CD4-positive, alpha-beta T cell (primary cell): ENCODE measurements around the gene ADAMTSL1. TPM values are rescaled to one million over a fixed set of nuclear protein-coding genes. Genes with fewer than 3 reads are reported as not detected.

Experiments
- ATAC-seq: fragments of 200-7000 bp; cut with Tn5 transposase; one replicate; pipeline ENCODE4 v1.10.0; 2022; ENCODE audit warnings: mild to moderate bottlenecking; ENCODE audit not compliant: poor library complexity
- CTCF ChIA-PET: fragments of 350-600 bp; sonication (Branson Sonifier 250); formaldehyde crosslinking; loops from one replicate; lab custom pipeline; 2021; ENCODE audit warnings: antibody characterized with exemption, inconsistent platforms; lab: Charles Lee
- POLR2A ChIA-PET: fragments of 350-600 bp; sonication (Branson Sonifier 250); formaldehyde crosslinking; loops from one replicate; lab custom pipeline; 2021; ENCODE audit warnings: antibody characterized with exemption, inconsistent platforms; lab: Charles Lee
- DNase-seq, 14 experiments: peaks; one replicate each; pipeline ENCODE4 v3.0.0-alpha.2; 2013 to 2020; ENCODE audit warnings: mixed read lengths in 2 of 14
- H3K27ac ChIP-seq, 2 donors: one replicate each; pipeline versions ENCODE4 v1.5.1 to v1.7.0; 2013; ENCODE audit warnings: low read length in 2 of 2, low read depth in 1 of 2, mild to moderate bottlenecking in 1 of 2
- H3K27me3 ChIP-seq, 2 experiments: 1 replicate in 1 of 2; 2 replicates in 1 of 2; pipeline versions ENCODE4 v1.6.1 to v1.7.0; 2013; ENCODE audit warnings: low read length in 2 of 2, control low read depth in 1 of 2, mild to moderate bottlenecking in 1 of 2, moderate library complexity in 1 of 2; ENCODE audit not compliant: insufficient read depth in 2 of 2, control insufficient read depth in 1 of 2
- H3K36me3 ChIP-seq: one replicate; pipeline ENCODE4 v1.6.1; 2013; ENCODE audit warnings: low read length, control low read depth; ENCODE audit not compliant: insufficient read depth
- H3K4me1 ChIP-seq: one replicate; pipeline ENCODE4 v1.6.1; 2013; ENCODE audit warnings: low read length, control low read depth; ENCODE audit not compliant: insufficient read depth
- H3K4me3 ChIP-seq: one replicate; pipeline ENCODE4 v1.5.1; 2013; ENCODE audit warnings: mild to moderate bottlenecking, low read length, moderate library complexity
- H3K9me3 ChIP-seq, 2 experiments: 1 replicate in 1 of 2; 2 replicates in 1 of 2; pipeline versions ENCODE4 v1.6.1 to v1.7.0; 2013; ENCODE audit warnings: low read length in 2 of 2, mild to moderate bottlenecking in 2 of 2, control low read depth in 1 of 2, moderate library complexity in 1 of 2; ENCODE audit not compliant: control insufficient read depth in 1 of 2, insufficient read depth in 1 of 2
- H3K27ac Mint-ChIP-seq: one replicate; pipeline ENCODE4 v1.8.0; 2020; ENCODE audit warnings: mixed read lengths
- H3K27me3 Mint-ChIP-seq: one replicate; pipeline ENCODE4 v1.8.0; 2021; ENCODE audit warnings: mixed read lengths
- H3K36me3 Mint-ChIP-seq: one replicate; pipeline ENCODE4 v1.8.0; 2021; ENCODE audit warnings: low read depth, mixed read lengths
- H3K4me1 Mint-ChIP-seq: one replicate; pipeline ENCODE4 v1.8.0; 2021; ENCODE audit warnings: low read depth, mixed read lengths
- H3K4me3 Mint-ChIP-seq: one replicate; pipeline ENCODE4 v1.8.0; 2020; ENCODE audit warnings: mild to moderate bottlenecking, mixed read lengths
- H3K9me3 Mint-ChIP-seq: one replicate; pipeline ENCODE4 v1.8.0; 2020; ENCODE audit warnings: mixed read lengths
- CTCF ChIP-seq: fragments of 200-600 bp; IDR thresholded peaks from one replicate; pipeline ENCODE4 v1.8.0; 2022; ENCODE audit warnings: antibody characterized with exemption, mild to moderate bottlenecking
- intact Hi-C, 2 experiments: fragments of 100-400 bp; cut with DNase I in 1 of 2; cut with micrococcal nuclease in 1 of 2; formaldehyde crosslinking; loops; one replicate each; pipeline versions ENCODE4 v1.15.1 to v1.9.0; 2023 to 2025; cut with DNase I, micrococcal nuclease
- total RNA-seq, 174 experiments: library from RNA in 2 of 174; stranded (reverse) in 2 of 174; gene quantifications; one replicate each; pipeline ENCODE4 v1.2.3 and lab custom pipeline; 2021 to 2026

The ADAMTSL1 gene
- total RNA-seq, 2 experiments from 2014 or later = not detected

GRCh38 chr9:18703151-18703900 is 229.4 kb downstream of the ADAMTSL1 start:
- no peaks in the 10 kb centered on the region for H3K27me3 ChIP-seq
- H3K4me3 ChIP-seq = no peak overlapping the region
- no peak for TF ChIP-seq CTCF
- H3K27me3 Mint-ChIP-seq = no peaks in the 10 kb centered on the region
- no peak overlapping the region for H3K27ac ChIP-seq
- H3K36me3 ChIP-seq = no peaks in the 10 kb centered on the region
- no peak overlapping the region for H3K4me3 Mint-ChIP-seq
- intact Hi-C loops = no loop called here
- ChIA-PET POLR2A (no interaction called here), CTCF (no interaction called here)
- H3K9me3 ChIP-seq = no peaks in the 10 kb centered on the region
- H3K36me3 Mint-ChIP-seq = no peaks in the 10 kb centered on the region
- DNase-seq (no peak), ATAC-seq (no peak)
- peaks cover 2% of the 10 kb centered on the region for H3K9me3 Mint-ChIP-seq
- no peaks in the 10 kb centered on the region for H3K4me1 ChIP-seq
- no peak overlapping the region for H3K27ac Mint-ChIP-seq
- no peaks in the 10 kb centered on the region for H3K4me1 Mint-ChIP-seq

- H3K27me3 ChIP-seq = no peaks in the 10 kb centered on the region
- TF ChIP-seq CTCF = no peak
- no peak overlapping the region for H3K27ac Mint-ChIP-seq
- no peak overlapping the region for H3K27ac ChIP-seq
- no peaks in the 10 kb centered on the region for H3K27me3 Mint-ChIP-seq
- peaks cover 2% of the 10 kb centered on the region for H3K9me3 Mint-ChIP-seq
- POLR2A ChIA-PET = no interaction called here
- no peak overlapping the region for H3K4me3 Mint-ChIP-seq
- ATAC-seq (no peak), DNase-seq (no peak)
- no peaks in the 10 kb centered on the region for H3K4me1 ChIP-seq
- CTCF ChIA-PET = no interaction called here
- H3K36me3 ChIP-seq = no peaks in the 10 kb centered on the region
- intact Hi-C loops = no loop called here
- no peaks in the 10 kb centered on the region for H3K4me1 Mint-ChIP-seq
- no peaks in the 10 kb centered on the region for H3K36me3 Mint-ChIP-seq
- H3K4me3 ChIP-seq = no peak overlapping the region
- no peaks in the 10 kb centered on the region for H3K9me3 ChIP-seq
These were observed 230.0 kb downstream of the ADAMTSL1 start for GRCh38 chr9:18703901-18704379.

- Mint-ChIP-seq H3K4me3 (no peak overlapping the region), H3K4me1 (no peaks in the 10 kb centered on the region), H3K36me3 (no peaks in the 10 kb centered on the region), H3K27ac (no peak overlapping the region), H3K27me3 (peaks cover 6% of the 10 kb centered on the region), H3K9me3 (peaks cover 2% of the 10 kb centered on the region)
- POLR2A ChIA-PET = no interaction called here
- ATAC-seq (no peak), DNase-seq (no peak)
- intact Hi-C loops = no loop called here
- Histone ChIP-seq H3K4me1 (no peaks in the 10 kb centered on the region), H3K27me3 (peaks cover 0 to 7% of the 10 kb centered on the region in 2 experiments), H3K9me3 (no peaks in the 10 kb centered on the region), H3K27ac (no peak overlapping the region), H3K4me3 (no peak overlapping the region), H3K36me3 (no peaks in the 10 kb centered on the region)
- CTCF ChIA-PET = no interaction called here
- no peak for TF ChIP-seq CTCF
These were observed 231.9 kb downstream of the ADAMTSL1 start for GRCh38 chr9:18705796-18706392.
